MM.1S (cell line): ENCODE measurements around the gene NINJ1.
A peak's percentile ranks its signal among the peaks of the same experiment; 100 is the strongest.

Experiments
- DNase-seq: peaks from one replicate; pipeline ENCODE4 v3.0.0-alpha.2; 2015
- H2AFZ ChIP-seq: fragments of 300-600 bp; sonication (generic); 2 replicates; pipeline ENCODE4 v1.6.0; 2016; ENCODE audit warnings: antibody characterized with exemption, low read length
- H3F3A ChIP-seq: fragments of 300-600 bp; sonication (generic); 2 replicates; pipeline ENCODE4 v1.6.1; 2016; ENCODE audit warnings: mild to moderate bottlenecking, antibody characterized with exemption, low read length, moderate library complexity, mixed read lengths; ENCODE audit not compliant: insufficient read depth
- H3K27ac ChIP-seq: fragments of 300-600 bp; sonication (generic); 2 replicates; pipeline ENCODE4 v1.5.1; 2016; ENCODE audit warnings: mild to moderate bottlenecking, low read length
- H3K27me3 ChIP-seq: fragments of 300-600 bp; sonication (generic); replicated peaks from 2 replicates; pipeline ENCODE4 v1.6.0; 2016; ENCODE audit warnings: low read length; ENCODE audit not compliant: insufficient read depth
- H3K36me3 ChIP-seq: fragments of 300-600 bp; sonication (generic); replicated peaks from 2 replicates; pipeline ENCODE4 v1.6.1; 2016; ENCODE audit warnings: mild to moderate bottlenecking, low read length, mixed read lengths; ENCODE audit not compliant: insufficient read depth
- H3K4me1 ChIP-seq: fragments of 300-600 bp; sonication (generic); 2 replicates; pipeline ENCODE4 v1.6.1; 2016; ENCODE audit warnings: low read length, mixed read lengths
- H3K4me2 ChIP-seq: fragments of 300-600 bp; sonication (generic); 2 replicates; pipeline ENCODE4 v1.6.0; 2016; ENCODE audit warnings: low read depth, low read length
- H3K4me3 ChIP-seq: fragments of 300-600 bp; sonication (generic); 2 replicates; pipeline ENCODE4 v1.5.1; 2016; ENCODE audit warnings: low read length, mixed read lengths
- H3K79me2 ChIP-seq: fragments of 300-600 bp; sonication (generic); 2 replicates; pipeline ENCODE4 v1.6.1; 2016; ENCODE audit warnings: mixed run types, low read length, mixed read lengths
- H3K9ac ChIP-seq: fragments of 300-600 bp; sonication (generic); 2 replicates; pipeline ENCODE4 v1.6.1; 2016; ENCODE audit warnings: low read length, mixed read lengths
- H3K9me2 ChIP-seq: fragments of 300-600 bp; sonication (generic); replicated peaks from 2 replicates; pipeline ENCODE4 v1.6.1; 2016; ENCODE audit warnings: mild to moderate bottlenecking, low read length, mixed read lengths; ENCODE audit not compliant: insufficient read depth
- H3K9me3 ChIP-seq: fragments of 300-600 bp; sonication (generic); replicated peaks from 2 replicates; pipeline ENCODE4 v1.6.1; 2016; ENCODE audit warnings: mild to moderate bottlenecking, low read length, mixed read lengths; ENCODE audit not compliant: insufficient read depth
- H4K20me1 ChIP-seq: fragments of 300-600 bp; sonication (generic); 2 replicates; pipeline ENCODE4 v1.6.1; 2016; ENCODE audit warnings: mild to moderate bottlenecking, low read length, moderate library complexity, mixed read lengths; ENCODE audit not compliant: insufficient read depth
- EZH2 ChIP-seq: fragments of 300-600 bp; sonication (generic); optimal IDR thresholded peaks from 2 replicates; pipeline ENCODE3; 2017; ENCODE audit warnings: low read depth, mild to moderate bottlenecking, antibody characterized with exemption, low read length, mixed read lengths
- EZH2phosphoT487 ChIP-seq: fragments of 300-600 bp; sonication (generic); IDR thresholded peaks from 2 replicates; pipeline ENCODE4 v1.6.1; 2018; ENCODE audit warnings: antibody characterized with exemption, low read length
- TF ChIP-seq, protein P1 (sequence below): fragments of 300-600 bp; sonication (generic); IDR thresholded peaks from 2 replicates; pipeline ENCODE4 v1.5.1; 2016; ENCODE audit warnings: antibody characterized with exemption, low read length, mixed read lengths

Gene NINJ1

DNA sequence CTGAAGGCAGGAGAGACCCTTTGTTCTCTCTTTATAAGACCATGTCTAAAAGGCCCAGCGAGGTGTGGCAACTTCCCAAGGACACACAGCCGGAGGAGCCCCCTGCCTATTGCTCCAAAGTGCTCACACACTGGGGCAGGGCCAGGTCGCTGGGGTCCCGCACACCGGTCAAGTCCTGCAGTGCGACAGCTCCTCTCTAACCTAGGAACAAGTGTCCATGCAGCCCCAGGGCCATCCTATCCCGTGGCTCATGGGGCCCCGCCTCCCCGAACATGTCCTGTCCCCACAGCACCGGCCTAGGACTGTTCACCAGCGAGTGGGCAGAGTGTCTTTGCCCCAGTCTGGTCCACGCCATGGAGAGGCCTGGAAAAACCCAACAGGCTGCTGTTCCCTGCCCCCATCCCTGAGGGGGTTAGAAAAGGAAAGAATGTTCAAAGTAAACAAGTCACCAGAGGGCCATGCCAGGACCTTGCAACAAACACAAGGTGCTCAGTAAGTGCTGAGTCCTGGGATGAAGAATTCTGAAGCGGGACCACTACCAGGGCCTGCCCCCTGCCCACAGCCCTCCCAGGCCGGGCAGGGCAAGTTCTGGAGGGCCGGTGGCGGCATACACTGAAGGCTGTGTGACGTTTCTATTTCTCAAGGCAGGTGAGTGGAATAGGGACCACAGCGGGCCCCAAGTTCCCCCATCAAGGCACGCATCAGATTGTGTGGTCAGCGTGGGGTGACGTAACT is 938 bp downstream of the NINJ1 start:
- H3K4me1 ChIP-seq, result peaks cover 4% of the 10 kb centered on the region; the same call in 1 of the 2 replicates
- H3K4me3 ChIP-seq, result peak overlapping the region; percentile 86
- H3K9me3 ChIP-seq, result no peaks in the 10 kb centered on the region
- H3K27me3 ChIP-seq, result no peaks in the 10 kb centered on the region
- peaks cover 29% of the 10 kb centered on the region for H3K79me2 ChIP-seq
- TF ChIP-seq, protein P1, sequence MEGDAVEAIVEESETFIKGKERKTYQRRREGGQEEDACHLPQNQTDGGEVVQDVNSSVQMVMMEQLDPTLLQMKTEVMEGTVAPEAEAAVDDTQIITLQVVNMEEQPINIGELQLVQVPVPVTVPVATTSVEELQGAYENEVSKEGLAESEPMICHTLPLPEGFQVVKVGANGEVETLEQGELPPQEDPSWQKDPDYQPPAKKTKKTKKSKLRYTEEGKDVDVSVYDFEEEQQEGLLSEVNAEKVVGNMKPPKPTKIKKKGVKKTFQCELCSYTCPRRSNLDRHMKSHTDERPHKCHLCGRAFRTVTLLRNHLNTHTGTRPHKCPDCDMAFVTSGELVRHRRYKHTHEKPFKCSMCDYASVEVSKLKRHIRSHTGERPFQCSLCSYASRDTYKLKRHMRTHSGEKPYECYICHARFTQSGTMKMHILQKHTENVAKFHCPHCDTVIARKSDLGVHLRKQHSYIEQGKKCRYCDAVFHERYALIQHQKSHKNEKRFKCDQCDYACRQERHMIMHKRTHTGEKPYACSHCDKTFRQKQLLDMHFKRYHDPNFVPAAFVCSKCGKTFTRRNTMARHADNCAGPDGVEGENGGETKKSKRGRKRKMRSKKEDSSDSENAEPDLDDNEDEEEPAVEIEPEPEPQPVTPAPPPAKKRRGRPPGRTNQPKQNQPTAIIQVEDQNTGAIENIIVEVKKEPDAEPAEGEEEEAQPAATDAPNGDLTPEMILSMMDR, result no peak
- no peak for TF ChIP-seq EZH2
- no peak for TF ChIP-seq EZH2phosphoT487
- peak overlapping the region; percentile 95 for H3K9ac ChIP-seq
- H4K20me1 ChIP-seq, result no peaks in the 10 kb centered on the region
- H2AFZ ChIP-seq, result peak overlapping the region; percentile 76
- no peak for DNase-seq
- no peak overlapping the region; the same call in 1 of the 2 replicates for H3K27ac ChIP-seq
- no peaks in the 10 kb centered on the region for H3K9me2 ChIP-seq
- H3K36me3 ChIP-seq, result no peaks in the 10 kb centered on the region
- H3K4me2 ChIP-seq, result peak overlapping the region; percentile 83
- no peaks in the 10 kb centered on the region; the same call in 1 of the 2 replicates for H3F3A ChIP-seq

DNA sequence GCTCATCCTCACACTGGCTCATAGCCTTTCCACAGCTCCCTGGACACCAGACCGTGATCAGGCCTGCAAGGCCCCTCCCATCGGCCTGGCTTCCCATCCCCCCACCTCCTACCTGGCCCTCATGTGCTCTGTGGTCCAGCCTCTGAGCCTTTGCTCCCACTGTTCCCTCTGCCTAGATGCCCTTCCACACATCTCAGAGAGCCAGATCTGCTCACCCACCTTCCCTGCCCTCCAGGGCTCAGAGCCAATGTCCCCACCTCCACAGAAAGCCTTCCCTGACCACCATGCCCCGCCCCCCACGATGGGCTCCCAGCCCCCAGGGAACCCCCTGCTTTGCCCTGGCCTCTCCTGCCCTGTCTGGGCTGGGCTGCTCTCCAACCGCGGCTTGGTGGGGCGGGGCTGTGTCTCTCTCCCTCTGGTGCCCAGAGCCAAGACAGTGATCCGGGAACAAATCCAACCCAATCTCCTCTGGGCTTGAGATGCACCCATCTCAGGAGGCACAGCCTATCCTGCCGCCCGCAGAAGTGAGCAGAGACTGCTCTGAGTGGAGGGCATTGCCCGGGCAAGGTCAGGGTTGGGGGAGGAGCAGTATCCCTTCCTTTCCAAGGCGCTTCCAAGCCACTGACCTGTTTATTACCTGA is 1.6 kb downstream of the NINJ1 start:
- no peaks in the 10 kb centered on the region for H3K36me3 ChIP-seq
- H3K9me2 ChIP-seq, result no peaks in the 10 kb centered on the region
- no peak overlapping the region for H2AFZ ChIP-seq
- peak overlapping the region; percentile 83; the same call in 1 of the 2 replicates for H3K4me2 ChIP-seq
- no peaks in the 10 kb centered on the region; the same call in 1 of the 2 replicates for H3F3A ChIP-seq
- no peak overlapping the region for H3K4me3 ChIP-seq
- no peak for DNase-seq
- peaks cover 4% of the 10 kb centered on the region; the same call in 1 of the 2 replicates for H3K4me1 ChIP-seq
- no peaks in the 10 kb centered on the region for H4K20me1 ChIP-seq
- no peaks in the 10 kb centered on the region for H3K27me3 ChIP-seq
- no peaks in the 10 kb centered on the region for H3K9me3 ChIP-seq
- H3K9ac ChIP-seq, result no peak overlapping the region
- no peak overlapping the region for H3K27ac ChIP-seq
- H3K79me2 ChIP-seq, result peaks cover 30% of the 10 kb centered on the region
- TF ChIP-seq, protein P1, result no peak
- TF ChIP-seq EZH2 (no peak), EZH2phosphoT487 (no peak)

DNA sequence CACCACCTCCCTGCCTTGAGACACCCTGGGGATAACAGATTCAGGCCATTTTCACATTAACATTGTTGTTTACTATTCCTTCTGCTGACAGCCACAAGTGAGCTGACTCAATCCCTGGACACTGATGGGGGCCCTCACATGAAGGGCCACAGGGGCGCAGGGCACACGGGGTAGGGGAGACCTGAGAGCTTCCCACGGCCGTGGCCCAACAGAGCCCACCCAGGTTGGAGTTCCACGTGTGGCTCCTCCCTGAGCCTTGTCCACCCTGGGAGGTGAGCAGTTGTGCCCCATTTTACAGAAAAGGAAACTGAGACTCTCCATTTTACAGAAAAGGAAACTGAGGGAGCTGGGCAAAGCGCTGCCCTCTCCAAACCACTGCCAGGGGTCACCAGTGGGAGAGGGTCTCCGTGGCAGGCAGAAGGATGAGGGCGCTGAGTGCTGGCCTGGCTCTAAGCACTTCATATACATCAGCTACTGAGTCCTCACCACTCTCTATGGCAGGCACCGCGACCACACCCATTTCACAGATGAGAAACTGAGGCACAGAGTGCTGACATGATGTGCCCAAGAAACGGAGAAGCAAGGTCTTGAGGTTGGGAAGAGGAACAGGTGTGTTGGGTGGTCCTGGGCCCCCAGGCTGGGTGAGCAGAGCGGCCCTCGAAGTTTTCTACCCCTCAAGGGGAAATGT is 2.3 kb downstream of the NINJ1 start:
- no peaks in the 10 kb centered on the region for H3K9me3 ChIP-seq
- no peak overlapping the region for H3K9ac ChIP-seq
- H4K20me1 ChIP-seq, result no peaks in the 10 kb centered on the region
- no peak overlapping the region for H2AFZ ChIP-seq
- no peaks in the 10 kb centered on the region; the same call in 1 of the 2 replicates for H3F3A ChIP-seq
- TF ChIP-seq EZH2 (no peak), EZH2phosphoT487 (no peak)
- TF ChIP-seq, protein P1, result no peak
- H3K4me2 ChIP-seq, result no peak overlapping the region
- H3K27me3 ChIP-seq, result no peaks in the 10 kb centered on the region
- no peak overlapping the region for H3K4me3 ChIP-seq
- H3K79me2 ChIP-seq, result peaks cover 32% of the 10 kb centered on the region
- H3K36me3 ChIP-seq, result no peaks in the 10 kb centered on the region
- DNase-seq, result no peak
- H3K9me2 ChIP-seq, result no peaks in the 10 kb centered on the region
- no peak overlapping the region for H3K27ac ChIP-seq
- H3K4me1 ChIP-seq, result peaks cover 4% of the 10 kb centered on the region; the same call in 1 of the 2 replicates
